GM12874 (cell line): ENCODE results near the gene ZNF524.

Source experiments
- TF ChIP-seq, protein P1 (sequence below): IDR thresholded peaks from 2 replicates; pipeline ENCODE4 v1.5.1; 2011; ENCODE audit warnings: low read depth, mild to moderate bottlenecking, control low read depth, low read length, moderate library complexity; ENCODE audit not compliant: insufficient read depth

ZNF524 gene

DNA sequence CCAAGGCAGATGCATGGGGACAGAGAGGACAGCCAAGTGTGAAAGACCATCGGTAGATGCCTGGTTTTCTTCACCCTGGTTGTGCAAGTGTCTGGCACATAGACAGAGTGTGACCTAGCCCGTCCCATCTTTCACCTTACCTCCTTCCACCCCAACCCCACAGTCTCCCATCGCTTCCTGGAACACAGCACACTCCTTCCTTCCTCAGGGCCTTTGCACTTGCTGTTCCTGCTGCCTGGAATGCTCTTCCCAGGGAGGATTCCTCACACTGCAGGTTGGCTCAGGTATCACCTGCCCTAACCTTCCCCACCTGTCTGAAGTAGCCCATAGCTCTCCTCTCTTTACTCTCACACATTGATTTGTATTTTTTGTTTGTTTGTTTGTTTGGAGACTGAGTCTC, 3.8 kb upstream of the ZNF524 start:
- TF ChIP-seq, protein P1, sequence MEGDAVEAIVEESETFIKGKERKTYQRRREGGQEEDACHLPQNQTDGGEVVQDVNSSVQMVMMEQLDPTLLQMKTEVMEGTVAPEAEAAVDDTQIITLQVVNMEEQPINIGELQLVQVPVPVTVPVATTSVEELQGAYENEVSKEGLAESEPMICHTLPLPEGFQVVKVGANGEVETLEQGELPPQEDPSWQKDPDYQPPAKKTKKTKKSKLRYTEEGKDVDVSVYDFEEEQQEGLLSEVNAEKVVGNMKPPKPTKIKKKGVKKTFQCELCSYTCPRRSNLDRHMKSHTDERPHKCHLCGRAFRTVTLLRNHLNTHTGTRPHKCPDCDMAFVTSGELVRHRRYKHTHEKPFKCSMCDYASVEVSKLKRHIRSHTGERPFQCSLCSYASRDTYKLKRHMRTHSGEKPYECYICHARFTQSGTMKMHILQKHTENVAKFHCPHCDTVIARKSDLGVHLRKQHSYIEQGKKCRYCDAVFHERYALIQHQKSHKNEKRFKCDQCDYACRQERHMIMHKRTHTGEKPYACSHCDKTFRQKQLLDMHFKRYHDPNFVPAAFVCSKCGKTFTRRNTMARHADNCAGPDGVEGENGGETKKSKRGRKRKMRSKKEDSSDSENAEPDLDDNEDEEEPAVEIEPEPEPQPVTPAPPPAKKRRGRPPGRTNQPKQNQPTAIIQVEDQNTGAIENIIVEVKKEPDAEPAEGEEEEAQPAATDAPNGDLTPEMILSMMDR: no peak

DNA sequence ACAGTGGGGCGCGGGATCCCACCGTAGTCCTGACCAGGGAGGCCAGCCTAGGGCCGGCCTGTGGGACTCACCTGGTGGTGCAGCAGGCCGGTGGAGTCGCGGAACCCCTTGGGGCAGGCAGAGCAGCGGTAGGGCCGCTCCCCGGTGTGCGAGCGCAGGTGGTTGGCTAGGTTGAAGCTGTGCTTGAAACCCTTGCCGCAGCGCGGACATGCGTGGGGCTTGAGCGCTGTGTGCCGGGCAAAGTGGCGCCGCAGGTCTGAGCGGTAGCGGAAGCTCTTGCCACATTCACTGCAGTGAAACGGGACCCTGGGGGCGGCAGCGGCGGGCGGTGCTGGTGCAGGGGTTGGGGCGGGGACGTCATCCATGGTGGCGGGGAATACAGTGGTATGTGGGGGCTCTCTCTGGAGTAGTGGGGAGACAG, 2.6 kb upstream of the ZNF524 start:
- TF ChIP-seq, protein P1: no peak

DNA sequence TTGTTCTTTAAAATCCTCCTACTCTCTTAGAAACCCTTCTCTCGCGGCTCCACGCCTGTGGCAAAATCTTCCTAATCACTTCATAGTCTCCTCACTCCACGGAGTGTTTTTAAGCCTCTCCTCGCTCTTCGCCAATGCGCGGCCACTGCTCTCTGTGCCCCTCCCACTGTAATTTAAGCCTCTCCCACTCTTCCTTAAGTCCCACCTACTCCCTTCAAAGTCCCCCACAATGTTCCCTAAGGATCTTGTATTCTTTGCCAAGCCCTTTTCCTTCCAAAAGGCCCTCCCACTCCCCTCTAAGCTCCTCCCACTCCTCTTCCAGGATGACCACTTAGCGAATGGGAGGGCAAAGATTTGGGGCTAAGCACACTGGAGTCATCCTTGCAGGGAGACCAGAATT, 2.1 kb upstream of the ZNF524 start:
- TF ChIP-seq, protein P1: no peak

DNA sequence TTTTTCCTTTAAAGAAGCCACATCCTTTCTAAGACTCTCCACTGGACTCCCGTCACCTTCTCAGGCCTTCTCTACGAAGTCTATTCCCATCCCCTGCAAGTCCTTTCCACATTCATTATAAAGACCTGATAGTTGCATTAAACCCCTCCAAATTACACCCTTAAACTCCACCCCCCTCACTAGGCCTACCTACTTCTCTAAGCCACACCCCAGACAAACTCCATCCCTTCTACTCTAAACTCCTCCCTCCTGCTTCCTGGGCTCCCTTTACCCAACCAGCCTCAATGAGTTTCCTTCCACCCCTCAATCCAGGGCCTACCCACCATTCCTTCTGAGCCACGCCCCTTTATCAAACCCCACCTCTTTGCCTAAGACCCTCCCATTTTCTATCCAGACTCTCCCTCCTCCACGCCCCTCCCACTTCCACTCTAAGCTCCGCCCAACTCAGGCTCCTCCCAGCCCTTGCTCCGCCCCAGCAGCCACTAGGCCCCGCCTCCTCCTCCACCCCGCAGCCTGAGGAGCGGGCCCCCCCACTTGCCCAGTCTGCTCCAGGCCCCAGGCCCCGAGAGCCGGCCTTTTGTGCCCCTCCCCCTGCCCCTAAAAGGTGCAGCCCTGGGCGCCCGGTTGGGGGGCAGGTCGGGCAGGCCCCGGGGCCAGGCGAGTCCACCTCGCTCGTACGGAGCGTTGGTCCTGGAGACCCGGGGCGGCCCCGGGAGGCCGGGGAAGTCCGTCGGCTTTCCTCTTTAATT, 1.2 kb upstream of the ZNF524 start:
- TF ChIP-seq, protein P1: no peak

DNA sequence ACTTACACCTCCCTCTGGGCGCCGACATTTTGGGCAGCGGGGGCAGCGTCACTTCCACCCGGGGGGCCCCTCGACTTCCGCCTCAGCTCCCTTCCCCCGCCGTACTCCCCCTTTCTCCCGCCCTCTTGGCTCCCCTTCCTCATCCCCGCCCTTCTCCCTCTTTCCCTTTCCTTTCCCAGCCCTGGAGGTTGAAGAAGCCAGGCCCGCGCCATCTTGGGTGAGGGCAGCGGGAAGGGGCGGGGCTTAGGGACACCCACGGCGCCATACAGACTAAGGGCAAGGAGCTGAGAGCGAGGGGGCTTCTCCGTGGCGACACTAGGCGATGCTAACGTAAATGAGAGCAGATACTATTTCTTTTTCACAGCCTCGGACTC, 633 bp upstream of the ZNF524 start, which contains the start of gene FIZ1:
Gene FIZ1 (minus strand): TSS at position 50 of the 374 bp plus-strand sequence. CDS start 1,652 bp downstream, outside the sequence.
- TF ChIP-seq, protein P1: no peak

DNA sequence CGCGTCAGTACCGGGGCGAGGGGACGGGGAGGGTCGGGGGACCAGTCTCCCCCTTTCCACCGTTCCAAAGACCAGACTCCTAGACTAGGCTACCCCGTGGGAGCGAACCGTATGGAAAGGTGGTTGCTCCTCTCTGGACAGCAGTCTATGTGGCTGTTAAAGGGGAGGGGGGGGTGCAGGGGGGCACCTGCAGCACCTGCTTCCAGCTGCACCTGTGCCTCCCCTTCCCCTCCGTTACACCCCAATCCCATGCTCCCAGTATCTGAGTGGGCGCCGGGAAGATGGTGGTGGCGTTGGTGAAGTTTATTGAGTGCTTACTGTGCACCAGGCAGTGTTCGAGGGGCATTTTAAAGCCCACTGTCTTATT, 557 bp downstream of the ZNF524 start:
- TF ChIP-seq, protein P1: no peak

DNA sequence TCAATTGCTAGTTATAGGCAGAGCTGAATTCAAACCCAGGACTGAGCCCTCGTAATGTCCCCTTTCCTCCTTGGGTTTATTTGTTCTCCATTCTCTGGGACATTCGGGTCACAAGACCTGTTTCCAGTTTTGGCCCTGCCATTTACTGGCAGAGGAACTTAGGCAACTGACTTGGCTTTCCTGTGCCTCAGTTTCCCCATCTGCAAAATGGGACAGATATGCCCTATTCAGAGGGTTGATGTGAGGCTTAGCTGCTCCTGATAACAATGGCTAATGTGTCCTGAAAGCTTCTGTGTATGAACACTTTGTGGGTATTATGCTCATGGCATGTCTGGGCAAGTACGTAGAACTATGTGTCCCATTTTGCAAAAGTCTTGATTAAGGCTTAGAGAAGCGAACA, 996 bp downstream of the ZNF524 start:
- TF ChIP-seq, protein P1: no peak
